ENCODE results near the gene RFX8. TPM values are rescaled to one million over a fixed set of nuclear protein-coding genes. Genes with fewer than 3 reads are reported as not detected.

Gene RFX8
- total and polyA plus RNA-seq, 10 of the 15 experiments (the other 5 are each of a cell fraction or from before 2014, with no cell fraction given), result 0.19 TPM; not detected in 9

- TF ChIP-seq MLLT1 (IDR thresholded peaks at IDR 0.05), result no peak
- no peak for TF ChIP-seq POLR2A (IDR thresholded peaks at IDR 0.05; ENCODE audit: low read depth, low read length)
- TF ChIP-seq RAD51 (IDR thresholded peaks at IDR 0.05), result no peak
- no peak for TF ChIP-seq MEF2B (IDR thresholded peaks at IDR 0.05; ENCODE audit: partially characterized antibody, poor library complexity, severe bottlenecking)
- TF ChIP-seq BACH1 (IDR thresholded peaks at IDR 0.05; ENCODE audit: borderline replicate concordance), result no peak
- no peak for TF ChIP-seq TAF1 (IDR thresholded peaks at IDR 0.05; ENCODE audit: borderline replicate concordance, low read depth, low read length)
- no peak for TF ChIP-seq SUPT20H (IDR thresholded peaks at IDR 0.05; ENCODE audit: borderline replicate concordance, control insufficient read depth, low read depth, low read length)
Observed at GRCh38 chr2:101388232-101388631, 86.7 kb downstream of the RFX8 start (continued).

- no TSS peak for BruUV-seq (replicated peaks)
- ChIA-PET SMC1A (ENCODE audit: uncharacterized antibody, unreplicated experiment) (no interaction called here), RAD21 (ENCODE audit: unreplicated experiment) (no interaction called here), POLR2A (interaction anchor here (0.6 kb wide), 1 partner anchor 1014 kb away, joined by 3 read pairs; no protein-coding TSS in a partner anchor), CTCF (interaction anchor here (0.9 to 1.4 kb wide), 2 partner anchors 45 to 396 kb away, joined by 3 to 6 read pairs; no protein-coding TSS in a partner anchor)
- Histone ChIP-seq H3K27ac (ENCODE audit: control insufficient read depth, insufficient read depth) (no peak within 1 kb of the TSS), H3K36me3 (ENCODE audit: control insufficient read depth in 2 of 2, insufficient read depth in 2 of 2, low read length in 1 of 2) (no peaks in the 10 kb centered on the region), H3K27me3 (replicated peaks in 1 of 2; ENCODE audit: control insufficient read depth in 2 of 2, insufficient read depth in 2 of 2, low read length in 1 of 2) (peaks cover 3 to 8% of the 10 kb centered on the region in 2 experiments), H4K20me1 (ENCODE audit: control insufficient read depth, insufficient read depth) (no peaks in the 10 kb centered on the region), H2AFZ (ENCODE audit: control insufficient read depth, low read depth, low read length) (no peak within 1 kb of the TSS), H3K79me2 (ENCODE audit: control insufficient read depth, insufficient read depth, low read length) (no peaks in the 10 kb centered on the region), H3K9me3 (replicated peaks; ENCODE audit: control insufficient read depth, insufficient read depth, low read length) (no peaks in the 10 kb centered on the region), H3K4me1 (ENCODE audit: control insufficient read depth, insufficient read depth, low read length) (no peaks in the 10 kb centered on the region), H3K4me3 (no peak within 1 kb of the TSS), H3K4me2 (ENCODE audit: control insufficient read depth, insufficient read depth) (0 out of 2 replicates have a peak within 1 kb of the TSS, but pooled peaks have one; percentile 9), H3K9ac (ENCODE audit: control insufficient read depth, insufficient read depth, low read length) (no peak within 1 kb of the TSS)
- ATAC-seq (peak; percentile 57), FAIRE-seq (no peak), DNase-seq (ENCODE audit: low read depth, low spot score) (no peak)
- TF ChIP-seq KAT2A (conservative IDR thresholded peaks at IDR 0.05; ENCODE audit: control insufficient read depth, low read depth, low read length) (no peak), BHLHE40 (IDR thresholded peaks at IDR 0.05; ENCODE audit: borderline replicate concordance in 1 of 2, low read depth in 2 of 2, low read length in 1 of 2) (no peak), CTCF (IDR thresholded peaks at IDR 0.05 in 2 of 3, conservative IDR thresholded peaks at IDR 0.05 in 1 of 3; ENCODE audit: control insufficient read depth in 2 of 3, extremely low read depth in 1 of 3, insufficient read depth in 1 of 3, low read depth in 3 of 3, low read length in 3 of 3) (0 out of 6 replicates have a peak, but pooled peaks of 1 of the 3 experiments have one; percentile 10), ZBTB40 (IDR thresholded peaks at IDR 0.05; ENCODE audit: borderline replicate concordance) (no peak)
- intact Hi-C loops (cut with micrococcal nuclease; ENCODE audit: unreplicated experiment) (no loop called here), in situ Hi-C loops (cut with MboI) (no loop called here)
- under 1% methylated on average over 56 of the region's 79 CpGs for WGBS (ENCODE audit: insufficient coverage, insufficient replicate concordance, low lambda C conversion rate, missing lambda C conversion rate)
Observed at GRCh38 chr2:101387151-101387834, 87.6 kb downstream of the RFX8 start, which contains the start of gene CREG2. Gene CREG2, minus strand, starts transcription at chr2:101387503. Its CDS starts 46 bp downstream, at chr2:101387457.

Measured in GM12878 (cell line).